ENCODE data around the gene TUT7.

DNA sequence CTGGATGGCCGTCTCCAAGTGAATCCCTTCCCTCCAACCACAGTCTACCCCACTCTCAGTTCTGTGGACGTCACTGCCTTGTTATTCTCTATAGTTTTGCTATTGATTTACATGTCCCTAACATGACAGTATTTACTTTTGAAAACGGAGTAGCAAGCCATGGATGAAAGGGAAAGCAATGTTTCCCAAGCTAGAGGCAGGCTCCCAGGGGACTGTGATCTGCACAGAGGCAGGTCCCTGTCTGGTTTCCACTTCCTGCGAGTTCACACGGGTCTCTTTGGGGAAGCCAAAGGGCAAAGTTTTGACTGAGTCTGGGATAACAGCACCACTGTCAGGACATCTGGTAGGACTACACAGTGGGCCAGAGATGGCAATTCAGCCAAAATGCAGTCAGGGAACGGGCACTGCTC lies 107.5 kb downstream of the TUT7 start:
- TF ChIP-seq TAF1 (IDR thresholded peaks at IDR 0.05; ENCODE audit: low read depth, low read length) (no peak), POLR2AphosphoS5 (IDR thresholded peaks at IDR 0.05; ENCODE audit: low read depth, low read length) (no peak), POLR2A (IDR thresholded peaks at IDR 0.05; ENCODE audit: low read depth, low read length) (no peak), SPI1 (IDR thresholded peaks at IDR 0.05; ENCODE audit: low read depth, low read length) (no peak)
